NCI-H2107 treated with DMSO at 0.1 percent for 48 hours (cell line): ENCODE results near the gene DARS1.

Experiments used
- DNase-seq: peaks from one replicate; lab custom pipeline; 2025; ENCODE audit not compliant: unreplicated experiment; lab: John Stamatoyannopoulos, UW

DARS1 gene

GRCh38 chr2:135985018-135985825 is at the start of gene DARS1:
Gene DARS1, minus strand, starts transcription at chr2:135985626. Its CDS starts 158 bp downstream, at chr2:135985468.
- peak; percentile 93 for DNase-seq

- DNase-seq: no peak
Measured at GRCh38 chr2:136034629-136035028, 49.2 kb upstream of the DARS1 start.

GRCh38 chr2:136032817-136033535 is 47.5 kb upstream of the DARS1 start:
- DNase-seq: no peak

GRCh38 chr2:136032192-136032591 is 46.8 kb upstream of the DARS1 start:
- no peak for DNase-seq

DNA sequence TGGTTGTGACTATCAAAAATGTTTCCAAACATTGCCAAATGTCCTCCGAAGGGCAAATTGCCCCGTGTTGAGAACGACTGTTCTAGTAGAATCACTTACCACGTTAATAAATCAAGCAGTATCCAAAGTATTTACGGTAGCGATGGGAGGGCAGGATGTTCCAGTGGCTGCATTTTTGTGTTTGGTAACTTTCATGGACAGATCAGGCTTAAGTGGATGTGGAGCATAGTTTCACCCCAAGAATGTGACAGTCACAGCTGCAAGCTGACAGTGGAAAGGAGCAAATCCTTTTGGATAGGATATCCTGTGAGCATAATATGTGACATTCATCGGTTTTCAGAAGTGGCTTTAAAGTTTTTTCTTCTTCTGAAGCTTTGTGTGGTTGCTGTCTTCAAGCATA is 46.3 kb upstream of the DARS1 start:
- DNase-seq: no peak

- no peak for DNase-seq
Measured at GRCh38 chr2:136030406-136030805, 45.0 kb upstream of the DARS1 start.

GRCh38 chr2:136029149-136029548 is 43.7 kb upstream of the DARS1 start:
- DNase-seq: no peak

GRCh38 chr2:136028001-136028400 is 42.6 kb upstream of the DARS1 start:
- DNase-seq: no peak

DNA sequence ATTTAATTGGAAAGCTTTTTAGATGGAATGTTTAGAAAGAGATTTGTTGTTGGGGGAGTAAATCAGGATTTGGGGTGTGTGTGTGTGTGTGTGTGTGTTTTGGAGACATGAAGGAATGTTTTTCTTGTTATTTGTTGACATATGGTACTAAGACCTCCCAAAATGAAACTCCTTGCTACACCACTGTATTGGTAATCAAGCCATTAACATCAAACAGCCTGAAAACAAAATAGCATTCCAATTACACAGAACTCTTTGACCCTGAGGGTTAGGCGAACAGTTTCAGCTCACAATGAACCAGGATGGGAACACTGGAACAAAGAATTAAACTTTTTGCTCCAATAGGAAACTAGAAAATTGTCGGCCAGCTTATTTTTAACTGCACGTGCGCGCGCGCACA is 41.7 kb upstream of the DARS1 start:
- DNase-seq: no peak

DNA sequence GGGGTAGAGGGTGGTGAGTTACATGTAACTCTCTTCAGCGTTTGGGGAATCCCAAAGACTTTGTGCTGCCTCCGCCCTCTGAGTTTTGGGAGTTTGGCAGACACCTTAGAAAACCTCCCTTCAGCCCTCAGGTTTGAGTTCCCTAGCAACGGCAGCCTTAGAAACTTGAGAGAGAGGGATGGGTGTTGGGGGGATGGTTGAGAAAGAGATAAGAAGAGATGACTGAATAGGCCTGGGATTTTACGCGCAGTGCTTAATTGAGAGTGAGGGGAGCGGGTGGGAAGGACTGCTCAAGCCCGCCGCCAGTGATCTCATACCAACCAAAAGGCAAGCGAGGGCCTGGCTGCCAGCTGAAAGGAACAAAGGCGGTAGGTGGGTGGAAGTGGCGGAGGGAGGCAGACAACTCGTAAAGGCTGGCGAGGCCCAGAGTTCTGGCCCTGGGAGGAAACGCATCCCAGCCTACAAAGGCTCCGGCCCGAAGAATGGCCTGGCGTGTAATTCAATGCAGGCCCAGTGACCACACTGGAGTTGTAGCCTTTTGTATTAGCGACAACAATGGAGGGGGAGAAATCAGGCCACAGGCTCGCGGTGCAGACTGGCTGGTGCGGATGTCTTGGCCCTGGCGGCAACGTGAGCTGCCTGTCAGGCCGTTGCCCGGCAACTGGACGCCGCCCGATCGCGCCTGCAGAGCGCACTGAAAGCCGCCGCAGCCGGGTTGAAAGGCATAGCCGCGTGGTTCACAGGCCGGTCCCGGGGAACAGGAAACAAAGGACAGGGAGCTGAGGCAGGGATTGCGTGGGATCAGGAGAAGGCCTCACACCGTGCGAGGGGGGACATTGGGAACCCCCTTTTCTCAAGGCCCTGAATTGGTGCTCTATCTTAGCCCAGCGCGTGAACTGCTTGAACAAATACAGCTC is 39.9 kb upstream of the DARS1 start:
- peak; percentile 83 for DNase-seq

GRCh38 chr2:136024616-136025015 is 39.2 kb upstream of the DARS1 start:
- DNase-seq: no peak

- DNase-seq: no peak
Measured at GRCh38 chr2:136024185-136024584, 38.8 kb upstream of the DARS1 start.

DNA sequence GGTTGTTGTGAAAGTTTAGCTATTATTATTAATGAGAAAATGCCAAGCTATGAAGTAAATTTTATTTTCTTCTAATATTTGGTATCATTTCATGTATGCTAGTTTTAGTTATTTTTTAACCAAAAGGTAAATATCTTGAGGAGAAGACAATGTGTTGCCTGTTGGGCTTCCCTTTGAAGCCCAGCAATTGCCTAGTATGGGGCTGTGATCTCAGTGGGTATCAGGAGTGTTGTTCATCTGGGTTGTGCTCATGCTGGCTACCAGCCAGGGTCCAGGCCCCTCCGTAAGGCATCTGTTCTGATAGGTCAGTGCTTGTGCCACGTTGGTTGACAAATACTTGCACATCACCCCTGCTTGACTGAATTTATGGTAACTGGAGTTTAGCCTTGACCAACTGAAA is 38.0 kb upstream of the DARS1 start:
- no peak for DNase-seq

GRCh38 chr2:136022396-136023146 is 37.1 kb upstream of the DARS1 start:
- no peak for DNase-seq

GRCh38 chr2:136021976-136022375 is 36.5 kb upstream of the DARS1 start:
- no peak for DNase-seq

DNA sequence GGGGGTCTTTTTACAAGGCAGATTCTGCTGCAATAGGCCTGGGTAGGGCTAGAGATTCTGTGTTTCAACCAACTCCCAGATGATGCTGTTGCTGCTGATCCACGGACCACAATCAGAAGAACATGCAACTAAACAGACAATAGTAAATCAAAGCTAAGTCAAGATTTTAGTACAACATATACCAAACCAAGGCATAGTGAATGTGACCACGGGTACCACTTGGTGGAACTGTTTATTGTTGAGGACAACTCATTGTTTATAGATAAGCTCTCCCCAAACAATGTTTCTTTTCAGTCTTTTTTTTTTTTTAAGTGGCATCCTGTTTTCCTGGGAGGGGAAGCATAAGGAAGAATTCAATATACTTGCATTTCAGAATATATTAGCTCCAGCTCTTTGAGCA is 36.0 kb upstream of the DARS1 start:
- DNase-seq: no peak

DNA sequence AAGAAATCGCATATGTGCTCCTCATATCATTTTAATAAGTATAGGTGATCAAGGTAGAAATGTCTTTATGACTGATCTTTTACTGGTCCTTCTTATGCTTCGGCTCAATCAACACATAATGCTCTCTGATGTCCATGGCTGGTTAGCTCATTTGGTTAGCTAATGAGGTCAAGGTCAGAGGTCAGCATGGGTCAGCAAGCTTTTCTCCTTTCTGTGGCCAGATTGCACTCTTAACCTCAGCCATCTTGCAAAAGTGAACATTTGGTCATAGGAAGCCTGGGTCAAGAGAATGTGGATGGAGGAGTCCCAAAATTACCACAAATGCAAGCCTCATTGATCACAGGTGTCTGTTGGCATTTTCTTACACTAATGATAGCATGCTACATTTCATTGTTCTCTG is 35.4 kb upstream of the DARS1 start:
- DNase-seq: no peak

- DNase-seq: no peak
Measured at GRCh38 chr2:136019825-136020224, 34.4 kb upstream of the DARS1 start.

DNA sequence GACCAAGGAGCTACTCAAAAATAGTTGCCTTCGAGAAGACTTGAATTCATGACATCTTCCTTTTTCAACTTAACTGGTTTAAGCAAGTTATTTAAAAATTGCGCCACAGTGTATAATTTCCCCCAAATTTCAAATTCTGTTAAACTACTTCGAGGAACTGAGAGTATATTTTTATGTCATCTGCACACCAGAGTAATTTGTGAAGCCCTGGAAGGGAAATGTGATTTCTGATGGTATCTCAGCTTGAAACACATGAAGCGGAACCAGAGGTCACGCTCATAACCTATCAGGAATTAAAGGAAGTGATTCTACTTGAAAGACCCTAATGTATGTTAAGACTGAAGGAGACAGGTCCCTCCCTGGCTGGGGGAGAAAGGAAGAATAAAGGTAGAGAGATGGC is 33.9 kb upstream of the DARS1 start:
- DNase-seq: no peak

GRCh38 chr2:136017786-136018185 is 32.4 kb upstream of the DARS1 start:
- no peak for DNase-seq

- no peak for DNase-seq
Measured at GRCh38 chr2:136016836-136017235, 31.4 kb upstream of the DARS1 start.
